Osteocyte (in vitro differentiated cells): ENCODE data around the gene FETUB. TPM values are rescaled to one million over a fixed set of nuclear protein-coding genes. Genes with fewer than 3 reads are reported as not detected.
"Not testable (repeated sequence)": the region's sequence is repeated elsewhere in the genome, so short reads cannot be mapped to it uniquely, and the experiment has no call there.

Experiments
- DNase-seq: peaks from one replicate; pipeline ENCODE4 v3.0.0; 2021; ENCODE audit warnings: mixed read lengths; ENCODE audit not compliant: unreplicated experiment; ENCODE audit errors: extremely low spot score
- H3K27ac Mint-ChIP-seq: one replicate; pipeline ENCODE4 v1.8.0; 2021; ENCODE audit warnings: mild to moderate bottlenecking, mixed read lengths; ENCODE audit not compliant: unreplicated experiment
- H3K27me3 Mint-ChIP-seq: one replicate; pipeline ENCODE4 v1.8.0; 2021; ENCODE audit warnings: mixed read lengths; ENCODE audit not compliant: unreplicated experiment
- H3K36me3 Mint-ChIP-seq: one replicate; pipeline ENCODE4 v1.8.0; 2021; ENCODE audit warnings: mixed read lengths; ENCODE audit not compliant: unreplicated experiment
- H3K4me1 Mint-ChIP-seq: one replicate; pipeline ENCODE4 v1.8.0; 2021; ENCODE audit warnings: mixed read lengths; ENCODE audit not compliant: unreplicated experiment
- H3K4me3 Mint-ChIP-seq: one replicate; pipeline ENCODE4 v1.8.0; 2021; ENCODE audit warnings: mild to moderate bottlenecking, moderate library complexity, mixed read lengths; ENCODE audit not compliant: unreplicated experiment
- H3K9me3 Mint-ChIP-seq: one replicate; pipeline ENCODE4 v1.8.0; 2021; ENCODE audit warnings: mixed read lengths; ENCODE audit not compliant: unreplicated experiment
- total RNA-seq: library from RNA; stranded (reverse); gene quantifications from 2 replicates; pipeline ENCODE4 v1.2.1, GENCODE V29; 2021
- TF ChIP-seq, protein P1 (sequence below): fragments of 200-600 bp; sonication (generic); IDR thresholded peaks from 2 replicates; pipeline ENCODE4 v1.5.0; 2021; ENCODE audit warnings: antibody characterized with exemption, mild to moderate bottlenecking, moderate library complexity

FETUB gene
- total RNA-seq, 1 donor from 2014 or later = not detected

DNA sequence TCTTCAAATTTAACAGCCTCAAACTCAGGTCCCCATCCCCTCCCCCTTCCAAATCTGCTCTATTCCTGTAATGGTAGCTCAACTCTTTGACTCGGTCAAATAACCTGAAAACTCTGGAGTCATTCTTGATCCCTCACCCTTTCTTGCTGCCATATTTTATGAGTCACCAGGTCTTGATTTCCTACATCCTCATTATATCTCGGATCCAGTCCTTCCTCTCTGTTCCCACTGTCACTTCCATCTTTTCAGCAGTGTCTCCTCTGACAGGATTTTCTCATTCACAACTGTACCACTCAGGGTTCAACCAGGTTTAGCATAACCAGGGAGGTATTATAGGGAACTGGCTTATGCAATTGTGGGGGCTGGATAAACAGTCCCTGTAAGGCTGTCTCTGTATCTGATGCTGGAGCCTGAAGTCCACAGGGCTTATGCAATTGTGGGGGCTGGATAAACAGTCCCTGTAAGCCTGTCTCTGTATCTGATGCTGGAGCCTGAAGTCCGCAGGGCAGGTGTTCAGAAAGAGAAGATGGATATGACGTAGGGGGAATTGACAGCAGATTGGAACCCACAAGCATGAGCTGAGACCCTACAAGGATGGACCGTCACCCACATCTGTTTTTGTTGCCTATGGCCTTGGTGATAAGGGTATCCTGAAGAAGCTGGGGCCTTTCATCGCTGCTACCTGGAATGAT, 9.1 kb upstream of the FETUB start:
- DNase-seq = no peak
- Mint-ChIP-seq H3K9me3 (no peaks in the 10 kb centered on the region), H3K4me3 (no peak overlapping the region), H3K27me3 (peaks cover 30% of the 10 kb centered on the region), H3K4me1 (no peaks in the 10 kb centered on the region), H3K36me3 (no peaks in the 10 kb centered on the region), H3K27ac (no peak overlapping the region)
- TF ChIP-seq, protein P1, sequence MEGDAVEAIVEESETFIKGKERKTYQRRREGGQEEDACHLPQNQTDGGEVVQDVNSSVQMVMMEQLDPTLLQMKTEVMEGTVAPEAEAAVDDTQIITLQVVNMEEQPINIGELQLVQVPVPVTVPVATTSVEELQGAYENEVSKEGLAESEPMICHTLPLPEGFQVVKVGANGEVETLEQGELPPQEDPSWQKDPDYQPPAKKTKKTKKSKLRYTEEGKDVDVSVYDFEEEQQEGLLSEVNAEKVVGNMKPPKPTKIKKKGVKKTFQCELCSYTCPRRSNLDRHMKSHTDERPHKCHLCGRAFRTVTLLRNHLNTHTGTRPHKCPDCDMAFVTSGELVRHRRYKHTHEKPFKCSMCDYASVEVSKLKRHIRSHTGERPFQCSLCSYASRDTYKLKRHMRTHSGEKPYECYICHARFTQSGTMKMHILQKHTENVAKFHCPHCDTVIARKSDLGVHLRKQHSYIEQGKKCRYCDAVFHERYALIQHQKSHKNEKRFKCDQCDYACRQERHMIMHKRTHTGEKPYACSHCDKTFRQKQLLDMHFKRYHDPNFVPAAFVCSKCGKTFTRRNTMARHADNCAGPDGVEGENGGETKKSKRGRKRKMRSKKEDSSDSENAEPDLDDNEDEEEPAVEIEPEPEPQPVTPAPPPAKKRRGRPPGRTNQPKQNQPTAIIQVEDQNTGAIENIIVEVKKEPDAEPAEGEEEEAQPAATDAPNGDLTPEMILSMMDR = no peak

DNA sequence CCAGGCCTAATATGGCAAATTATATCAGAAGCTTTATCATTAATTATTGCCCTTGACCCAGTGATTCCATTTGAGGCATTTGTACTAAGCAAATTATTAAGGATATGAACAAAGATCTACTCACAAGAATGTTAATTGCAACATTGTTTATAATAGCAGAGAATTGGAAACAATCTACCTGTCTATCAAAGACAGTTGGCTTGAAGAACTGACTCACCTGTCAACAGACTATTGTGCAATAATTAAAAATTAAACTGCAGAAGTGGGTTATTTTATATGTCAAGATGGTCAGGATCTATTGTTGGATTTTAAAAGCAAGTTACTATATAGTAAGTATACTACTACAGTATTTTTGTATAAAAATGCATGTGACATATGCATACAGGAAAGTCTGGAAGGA, 6.7 kb upstream of the FETUB start:
- Mint-ChIP-seq H3K36me3 (no peaks in the 10 kb centered on the region), H3K27ac (no peak overlapping the region), H3K9me3 (no peaks in the 10 kb centered on the region), H3K27me3 (peaks cover 32% of the 10 kb centered on the region), H3K4me3 (no peak overlapping the region), H3K4me1 (no peaks in the 10 kb centered on the region)
- no peak for DNase-seq
- TF ChIP-seq, protein P1 = no peak

- peaks cover 38% of the 10 kb centered on the region for H3K27me3 Mint-ChIP-seq
- not testable (repeated sequence) for H3K4me1 Mint-ChIP-seq, H3K36me3 Mint-ChIP-seq, H3K9me3 Mint-ChIP-seq, H3K4me3 Mint-ChIP-seq, H3K27ac Mint-ChIP-seq, DNase-seq
Measured at GRCh38 chr3:186634207-186634606, 6.0 kb upstream of the FETUB start.

- no peaks in the 10 kb centered on the region for H3K9me3 Mint-ChIP-seq
- H3K36me3 Mint-ChIP-seq = no peaks in the 10 kb centered on the region
- no peak overlapping the region for H3K4me3 Mint-ChIP-seq
- peaks cover 5% of the 10 kb centered on the region for H3K4me1 Mint-ChIP-seq
- H3K27me3 Mint-ChIP-seq = peaks cover 32% of the 10 kb centered on the region
- DNase-seq = no peak
- no peak overlapping the region for H3K27ac Mint-ChIP-seq
- TF ChIP-seq, protein P1 = no peak
Measured at GRCh38 chr3:186635532-186635931, 4.7 kb upstream of the FETUB start.

- no peak overlapping the region for H3K4me3 Mint-ChIP-seq
- DNase-seq = no peak
- H3K36me3 Mint-ChIP-seq = no peaks in the 10 kb centered on the region
- no peaks in the 10 kb centered on the region for H3K9me3 Mint-ChIP-seq
- H3K4me1 Mint-ChIP-seq = peaks cover 12% of the 10 kb centered on the region
- TF ChIP-seq, protein P1 = no peak
- peaks cover 26% of the 10 kb centered on the region for H3K27me3 Mint-ChIP-seq
- H3K27ac Mint-ChIP-seq = no peak overlapping the region
Measured at GRCh38 chr3:186636536-186636935, 3.7 kb upstream of the FETUB start.
